ENCODE data around the gene ANKDD1A.

Gene ANKDD1A

GRCh38 chr15:64911311-64912186 lies at the start of gene ANKDD1A:
TSS of gene ANKDD1A (plus strand) at chr15:64911902. CDS start at chr15:64911931, 29 bp downstream.
- Histone ChIP-seq H3K4me1 (peaks cover 0 to 20% (median 4%) of the 10 kb centered on the region in 4 donors), H3K27me3 (no peaks in the 10 kb centered on the region), H3K4me3 (peak within 1 kb of the TSS; percentile 61 to 73), H3K9me3 (no peaks in the 10 kb centered on the region), H3K27ac (peak within 1 kb of the TSS; percentile 74 to 76), H3K36me3 (no peaks in the 10 kb centered on the region)
- TF ChIP-seq, protein P1, sequence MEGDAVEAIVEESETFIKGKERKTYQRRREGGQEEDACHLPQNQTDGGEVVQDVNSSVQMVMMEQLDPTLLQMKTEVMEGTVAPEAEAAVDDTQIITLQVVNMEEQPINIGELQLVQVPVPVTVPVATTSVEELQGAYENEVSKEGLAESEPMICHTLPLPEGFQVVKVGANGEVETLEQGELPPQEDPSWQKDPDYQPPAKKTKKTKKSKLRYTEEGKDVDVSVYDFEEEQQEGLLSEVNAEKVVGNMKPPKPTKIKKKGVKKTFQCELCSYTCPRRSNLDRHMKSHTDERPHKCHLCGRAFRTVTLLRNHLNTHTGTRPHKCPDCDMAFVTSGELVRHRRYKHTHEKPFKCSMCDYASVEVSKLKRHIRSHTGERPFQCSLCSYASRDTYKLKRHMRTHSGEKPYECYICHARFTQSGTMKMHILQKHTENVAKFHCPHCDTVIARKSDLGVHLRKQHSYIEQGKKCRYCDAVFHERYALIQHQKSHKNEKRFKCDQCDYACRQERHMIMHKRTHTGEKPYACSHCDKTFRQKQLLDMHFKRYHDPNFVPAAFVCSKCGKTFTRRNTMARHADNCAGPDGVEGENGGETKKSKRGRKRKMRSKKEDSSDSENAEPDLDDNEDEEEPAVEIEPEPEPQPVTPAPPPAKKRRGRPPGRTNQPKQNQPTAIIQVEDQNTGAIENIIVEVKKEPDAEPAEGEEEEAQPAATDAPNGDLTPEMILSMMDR (IDR thresholded peaks at IDR 0.05) = no peak
- DNase-seq = peak; percentile 72 to 88
- intact Hi-C loops (cut with DNase I; ENCODE audit: low total_unique reads) = no loop called here

GRCh38 chr15:64861960-64862359 lies 49.7 kb upstream of the ANKDD1A start:
- no peaks in the 10 kb centered on the region for H3K27me3 ChIP-seq
- peaks cover 0 to 35% (median 14%) of the 10 kb centered on the region in 4 donors for H3K4me1 ChIP-seq
- TF ChIP-seq, protein P1 (IDR thresholded peaks at IDR 0.05) = no peak
- peaks cover 42 to 66% (median 66%) of the 10 kb centered on the region in 3 donors for H3K36me3 ChIP-seq
- no peaks in the 10 kb centered on the region for H3K9me3 ChIP-seq
- H3K27ac ChIP-seq = no peak overlapping the region
- DNase-seq = no peak
- no peak overlapping the region for H3K4me3 ChIP-seq
- intact Hi-C loops (cut with DNase I; ENCODE audit: low total_unique reads) = no loop called here

GRCh38 chr15:64862408-64862807 lies 49.3 kb upstream of the ANKDD1A start:
- intact Hi-C loops (cut with DNase I; ENCODE audit: low total_unique reads) = no loop called here
- H3K27me3 ChIP-seq = no peaks in the 10 kb centered on the region
- peaks cover 42 to 71% (median 70%) of the 10 kb centered on the region in 3 donors for H3K36me3 ChIP-seq
- H3K9me3 ChIP-seq = no peaks in the 10 kb centered on the region
- TF ChIP-seq, protein P1 (IDR thresholded peaks at IDR 0.05) = no peak
- DNase-seq = no peak
- peaks cover 0 to 30% (median 10%) of the 10 kb centered on the region in 4 donors for H3K4me1 ChIP-seq
- no peak overlapping the region for H3K4me3 ChIP-seq
- no peak overlapping the region for H3K27ac ChIP-seq

GRCh38 chr15:64864068-64864467 lies 47.6 kb upstream of the ANKDD1A start:
- Histone ChIP-seq H3K27me3 (no peaks in the 10 kb centered on the region), H3K27ac (no peak overlapping the region), H3K4me1 (peaks cover 0 to 14% (median 0%) of the 10 kb centered on the region in 4 donors), H3K4me3 (no peak overlapping the region), H3K9me3 (no peaks in the 10 kb centered on the region), H3K36me3 (peaks cover 42 to 74% (median 70%) of the 10 kb centered on the region in 3 donors)
- DNase-seq = no peak
- intact Hi-C loops (cut with DNase I; ENCODE audit: low total_unique reads) = no loop called here
- TF ChIP-seq, protein P1 (IDR thresholded peaks at IDR 0.05) = no peak

GRCh38 chr15:64865126-64865997 lies 46.3 kb upstream of the ANKDD1A start:
- intact Hi-C loops (cut with DNase I; ENCODE audit: low total_unique reads) = no loop called here
- TF ChIP-seq, protein P1 (IDR thresholded peaks at IDR 0.05) = no peak
- Histone ChIP-seq H3K9me3 (no peaks in the 10 kb centered on the region), H3K27ac (peak overlapping the region in 1 of 2 donors; percentile 39), H3K27me3 (no peaks in the 10 kb centered on the region), H3K4me1 (peaks cover 0 to 10% (median 0%) of the 10 kb centered on the region in 4 donors), H3K36me3 (peaks cover 38 to 62% (median 61%) of the 10 kb centered on the region in 3 donors), H3K4me3 (no peak overlapping the region)
- no peak for DNase-seq

All from tibial artery (tissue), 4 donors.